HEK293 (cell line): Measurements from ENCODE around the gene CRLF2.

ENCODE experiments used
- CTCF ChIA-PET: fragments of 350-600 bp; formaldehyde crosslinking; extraction: SDS; loops from one replicate; lab custom pipeline; 2021; ENCODE audit warnings: antibody characterized with exemption; lab: Yijun Ruan, JAX
- POLR2A ChIA-PET: fragments of 300-600 bp; formaldehyde crosslinking; extraction: SDS; loops from one replicate; lab custom pipeline; 2020; ENCODE audit warnings: antibody characterized with exemption, inconsistent platforms; lab: Yijun Ruan, JAX
- H3K27ac ChIP-seq: fragments of 200-500 bp; sonication (Bioruptor generic); 2 replicates; pipeline ENCODE4 v1.5.1; 2014; ENCODE audit warnings: low read depth, low read length, control low read depth, inconsistent platforms; ENCODE audit errors: extremely low read depth
- H3K36me3 ChIP-seq, 2 experiments: fragments of 200-500 bp in 1 of 2; sonication (Bioruptor generic) in 1 of 2; 1 replicate in 1 of 2; 2 replicates in 1 of 2; pipeline ENCODE4 v1.5.1; 2014 to 2017; ENCODE audit warnings: inconsistent platforms in 2 of 2, low read length in 2 of 2; ENCODE audit not compliant: control insufficient read depth in 2 of 2, insufficient read depth in 1 of 2
- H3K4me1 ChIP-seq: fragments of 200-500 bp; sonication (Bioruptor generic); 2 replicates; pipeline ENCODE4 v1.5.1; 2014; ENCODE audit warnings: mild to moderate bottlenecking, low read length, inconsistent platforms; ENCODE audit not compliant: control insufficient read depth, insufficient read depth
- H3K4me3 ChIP-seq: 2 replicates; pipeline ENCODE4 v1.5.1; 2011; ENCODE audit warnings: low read depth, mild to moderate bottlenecking, control low read depth, low read length, moderate library complexity
- H3K9me3 ChIP-seq: fragments of 200-500 bp; sonication (Bioruptor generic); 2 replicates; pipeline ENCODE4 v1.5.1; 2014; ENCODE audit warnings: low read depth, low read length, inconsistent platforms; ENCODE audit not compliant: control insufficient read depth, insufficient read depth
- ATF2 ChIP-seq: fragments of 450-650 bp; formaldehyde crosslinking; IDR thresholded peaks from 2 replicates; pipeline ENCODE4 v1.5.1; 2016; ENCODE audit warnings: missing biosample characterization, missing genetic modification characterization, low read depth
- CTCF ChIP-seq: fragments of 450-650 bp; formaldehyde crosslinking; IDR thresholded peaks from 2 replicates; pipeline ENCODE4 v1.5.1; 2016; ENCODE audit warnings: missing biosample characterization, missing genetic modification characterization
- ELK4 ChIP-seq: IDR thresholded peaks from 2 replicates; pipeline ENCODE4 v1.6.1; 2011; ENCODE audit warnings: mild to moderate bottlenecking, low read depth, low read length, borderline replicate concordance
- HOXD13 ChIP-seq: sonication (generic); formaldehyde crosslinking; IDR thresholded peaks from 2 replicates; pipeline ENCODE4 v1.8.0; 2022; ENCODE audit warnings: missing genetic modification reagents, borderline replicate concordance
- KLF9 ChIP-seq: fragments of 450-650 bp; formaldehyde crosslinking; IDR thresholded peaks from 2 replicates; pipeline ENCODE4 v1.5.1; 2016; ENCODE audit warnings: missing biosample characterization, missing genetic modification characterization, low read depth
- OSR2 ChIP-seq: fragments of 450-650 bp; formaldehyde crosslinking; IDR thresholded peaks from 2 replicates; pipeline ENCODE4 v1.5.1; 2016; ENCODE audit warnings: missing biosample characterization, missing genetic modification characterization
- SCRT2 ChIP-seq: fragments of 450-650 bp; formaldehyde crosslinking; IDR thresholded peaks from 2 replicates; pipeline ENCODE4 v1.5.1; 2016; ENCODE audit warnings: missing biosample characterization, missing genetic modification characterization
- SP3 ChIP-seq: fragments of 450-650 bp; formaldehyde crosslinking; IDR thresholded peaks from 2 replicates; pipeline ENCODE4 v1.5.1; 2016; ENCODE audit warnings: missing biosample characterization, missing genetic modification characterization
- TRIM28 ChIP-seq: IDR thresholded peaks from 2 replicates; pipeline ENCODE4 v1.6.1; 2011; ENCODE audit warnings: low read length, control low read depth, borderline replicate concordance
- YY2 ChIP-seq: fragments of 450-650 bp; formaldehyde crosslinking; IDR thresholded peaks from 2 replicates; pipeline ENCODE4 v1.5.1; 2016; ENCODE audit warnings: missing biosample characterization, missing genetic modification characterization
- ZFP3 ChIP-seq: fragments of 450-650 bp; formaldehyde crosslinking; IDR thresholded peaks from 2 replicates; pipeline ENCODE4 v1.5.1; 2016; ENCODE audit warnings: low read depth, missing biosample characterization, missing genetic modification characterization
- ZNF133 ChIP-seq: fragments of 450-650 bp; formaldehyde crosslinking; IDR thresholded peaks from 2 replicates; pipeline ENCODE4 v1.5.1; 2016; ENCODE audit warnings: missing biosample characterization, missing genetic modification characterization
- ZNF157 ChIP-seq: fragments of 450-650 bp; formaldehyde crosslinking; IDR thresholded peaks from 2 replicates; pipeline ENCODE4 v1.5.1; 2016; ENCODE audit warnings: missing biosample characterization, missing genetic modification characterization
- ZNF274 ChIP-seq, 2 experiments: fragments of 200-500 bp in 1 of 2; fragments of 450-650 bp in 1 of 2; sonication (Bioruptor generic) in 1 of 2; formaldehyde crosslinking in 1 of 2; IDR thresholded peaks; 2 replicates each; pipeline versions ENCODE4 v1.5.1 to v1.6.1; 2014 to 2016; ENCODE audit warnings: borderline replicate concordance in 1 of 2, inconsistent platforms in 1 of 2, low read length in 1 of 2, missing biosample characterization in 1 of 2, missing genetic modification characterization in 1 of 2
- ZNF311 ChIP-seq: fragments of 450-650 bp; formaldehyde crosslinking; IDR thresholded peaks from 2 replicates; pipeline ENCODE4 v1.5.1; 2017; ENCODE audit warnings: missing biosample characterization, missing genetic modification characterization, borderline replicate concordance
- ZNF561 ChIP-seq: fragments of 450-650 bp; IDR thresholded peaks from 2 replicates; pipeline ENCODE4 v1.5.1; 2018; ENCODE audit warnings: missing biosample characterization, missing genetic modification characterization, borderline replicate concordance
- ZNF623 ChIP-seq: fragments of 450-650 bp; formaldehyde crosslinking; IDR thresholded peaks from 2 replicates; pipeline ENCODE4 v1.5.1; 2016; ENCODE audit warnings: missing biosample characterization, missing genetic modification characterization
- TF ChIP-seq, protein P1 (sequence below): fragments of 450-650 bp; formaldehyde crosslinking; IDR thresholded peaks from 2 replicates; pipeline ENCODE4 v1.5.1; 2017; ENCODE audit warnings: missing biosample characterization, mild to moderate bottlenecking, missing genetic modification characterization, moderate library complexity
- TF ChIP-seq, protein P2 (sequence below): fragments of 450-650 bp; formaldehyde crosslinking; IDR thresholded peaks from 2 replicates; pipeline ENCODE4 v1.5.1; 2016; ENCODE audit warnings: missing biosample characterization, missing genetic modification characterization

Gene CRLF2

DNA sequence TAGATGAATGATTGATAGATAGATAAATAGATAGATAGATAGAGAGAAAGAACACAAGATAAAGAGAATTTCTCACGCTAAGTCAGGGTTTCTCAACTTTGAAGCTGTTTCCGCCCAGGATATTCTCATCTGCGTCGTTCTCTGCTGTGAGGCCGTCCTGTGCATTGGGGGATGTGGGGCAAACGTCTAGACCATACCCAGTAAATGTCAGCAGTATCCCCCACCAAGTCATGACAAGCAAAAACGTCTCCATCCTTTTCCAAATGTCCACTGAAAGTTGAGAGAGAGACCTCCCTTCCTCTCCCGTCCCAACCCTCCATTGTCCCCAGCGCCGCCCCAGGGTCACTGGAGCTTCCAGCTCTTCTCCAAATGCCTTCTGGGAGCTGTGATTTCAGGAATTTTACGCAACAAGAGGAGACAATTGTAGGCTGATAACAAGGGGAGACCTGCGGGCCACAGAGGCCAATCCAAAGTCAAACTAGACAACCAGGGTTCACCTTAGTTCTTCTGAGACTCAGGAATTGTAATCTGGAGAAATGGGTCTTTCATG is 8.9 kb upstream of the CRLF2 start:
- H3K36me3 ChIP-seq, result no peaks in the 10 kb centered on the region
- H3K4me1 ChIP-seq, result no peaks in the 10 kb centered on the region
- H3K27ac ChIP-seq, result no peak overlapping the region
- no peak overlapping the region for H3K4me3 ChIP-seq
- ChIA-PET CTCF (no interaction called here), POLR2A (no interaction called here)
- TF ChIP-seq HOXD13 (CRISPR knock-in tag), result no peak
- TF ChIP-seq, protein P1, sequence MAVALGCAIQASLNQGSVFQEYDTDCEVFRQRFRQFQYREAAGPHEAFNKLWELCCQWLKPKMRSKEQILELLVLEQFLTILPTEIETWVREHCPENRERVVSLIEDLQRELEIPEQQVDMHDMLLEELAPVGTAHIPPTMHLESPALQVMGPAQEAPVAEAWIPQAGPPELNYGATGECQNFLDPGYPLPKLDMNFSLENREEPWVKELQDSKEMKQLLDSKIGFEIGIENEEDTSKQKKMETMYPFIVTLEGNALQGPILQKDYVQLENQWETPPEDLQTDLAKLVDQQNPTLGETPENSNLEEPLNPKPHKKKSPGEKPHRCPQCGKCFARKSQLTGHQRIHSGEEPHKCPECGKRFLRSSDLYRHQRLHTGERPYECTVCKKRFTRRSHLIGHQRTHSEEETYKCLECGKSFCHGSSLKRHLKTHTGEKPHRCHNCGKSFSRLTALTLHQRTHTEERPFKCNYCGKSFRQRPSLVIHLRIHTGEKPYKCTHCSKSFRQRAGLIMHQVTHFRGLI (tag by site-specific recombination), result no peak
- TF ChIP-seq ATF2 (tag by site-specific recombination), result no peak
- no peak for TF ChIP-seq ZNF311
- TF ChIP-seq CTCF (tag by site-specific recombination), result no peak
- no peak for TF ChIP-seq TRIM28
- TF ChIP-seq ZNF133 (tag by site-specific recombination), result no peak
- TF ChIP-seq ZNF623 (tag by site-specific recombination), result no peak
- TF ChIP-seq ZFP3 (tag by site-specific recombination), result no peak
- no peak for TF ChIP-seq ZNF561 (tag by site-specific recombination)
- no peak for TF ChIP-seq OSR2 (tag by site-specific recombination)
- TF ChIP-seq ELK4, result no peak
- TF ChIP-seq KLF9 (tag by site-specific recombination), result no peak
- TF ChIP-seq ZNF157 (tag by site-specific recombination), result no peak
- TF ChIP-seq ZNF274 (IDR thresholded peaks at IDR 0.05; ENCODE audit: low read length), result no peak
- no peak for TF ChIP-seq ZNF274 (tag by site-specific recombination; IDR thresholded peaks at IDR 0.05; ENCODE audit: borderline replicate concordance)
- TF ChIP-seq SCRT2 (tag by site-specific recombination), result no peak
- TF ChIP-seq, protein P2, sequence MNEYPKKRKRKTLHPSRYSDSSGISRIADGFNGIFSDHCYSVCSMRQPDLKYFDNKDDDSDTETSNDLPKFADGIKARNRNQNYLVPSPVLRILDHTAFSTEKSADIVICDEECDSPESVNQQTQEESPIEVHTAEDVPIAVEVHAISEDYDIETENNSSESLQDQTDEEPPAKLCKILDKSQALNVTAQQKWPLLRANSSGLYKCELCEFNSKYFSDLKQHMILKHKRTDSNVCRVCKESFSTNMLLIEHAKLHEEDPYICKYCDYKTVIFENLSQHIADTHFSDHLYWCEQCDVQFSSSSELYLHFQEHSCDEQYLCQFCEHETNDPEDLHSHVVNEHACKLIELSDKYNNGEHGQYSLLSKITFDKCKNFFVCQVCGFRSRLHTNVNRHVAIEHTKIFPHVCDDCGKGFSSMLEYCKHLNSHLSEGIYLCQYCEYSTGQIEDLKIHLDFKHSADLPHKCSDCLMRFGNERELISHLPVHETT, result no peak
- TF ChIP-seq YY2 (tag by site-specific recombination), result no peak
- no peak for TF ChIP-seq SP3 (tag by site-specific recombination)
- no peaks in the 10 kb centered on the region; the same call in 1 of the 2 replicates for H3K9me3 ChIP-seq
